Central memory CD8-positive, alpha-beta T cell (primary cell): ENCODE measurements around the gene CFTR.

Source experiments
- ATAC-seq: fragments of 150-1000 bp; cut with Tn5 transposase; replicated peaks from 2 replicates; pipeline ENCODE4 v1.10.0; 2022; ENCODE audit warnings: mild to moderate bottlenecking, moderate FRiP score, moderate number of reproducible peaks; ENCODE audit not compliant: poor library complexity, severe bottlenecking; ENCODE audit errors: extremely low read depth
- DNase-seq, 2 donors: peaks; one replicate each; pipeline ENCODE4 v3.0.0; 2021; ENCODE audit warnings: low spot score in 2 of 2
- H3K27ac Mint-ChIP-seq: one replicate; pipeline ENCODE4 v1.8.0; 2022; ENCODE audit warnings: low read depth, mild to moderate bottlenecking, moderate library complexity, mixed read lengths
- H3K27me3 Mint-ChIP-seq: one replicate; pipeline ENCODE4 v1.8.0; 2022; ENCODE audit warnings: mixed read lengths
- H3K36me3 Mint-ChIP-seq: one replicate; pipeline ENCODE4 v1.8.0; 2022; ENCODE audit warnings: mild to moderate bottlenecking, moderate library complexity, mixed read lengths; ENCODE audit not compliant: insufficient read depth
- H3K4me1 Mint-ChIP-seq: one replicate; pipeline ENCODE4 v1.8.0; 2022; ENCODE audit warnings: mixed read lengths
- H3K4me3 Mint-ChIP-seq: one replicate; pipeline ENCODE4 v1.8.0; 2022; ENCODE audit warnings: mild to moderate bottlenecking, moderate library complexity, mixed read lengths
- H3K9me3 Mint-ChIP-seq: one replicate; pipeline ENCODE4 v1.8.0; 2022; ENCODE audit warnings: mixed read lengths

CFTR gene

GRCh38 chr7:117640465-117640864 lies 160.6 kb downstream of the CFTR start:
- Mint-ChIP-seq H3K27me3 (no peaks in the 10 kb centered on the region), H3K4me3 (no peak overlapping the region), H3K36me3 (no peaks in the 10 kb centered on the region), H3K27ac (no peak overlapping the region), H3K4me1 (no peaks in the 10 kb centered on the region), H3K9me3 (no peaks in the 10 kb centered on the region)
- ATAC-seq (no peak), DNase-seq (no peak)

- ATAC-seq, result no peak
- Mint-ChIP-seq H3K4me3 (no peak overlapping the region), H3K9me3 (peaks cover 6% of the 10 kb centered on the region), H3K27ac (no peak overlapping the region), H3K4me1 (no peaks in the 10 kb centered on the region), H3K36me3 (no peaks in the 10 kb centered on the region), H3K27me3 (no peaks in the 10 kb centered on the region)
- DNase-seq, result no peak
These were observed 165.8 kb downstream of the CFTR start for GRCh38 chr7:117645481-117646165.

GRCh38 chr7:117648203-117648866 lies 168.5 kb downstream of the CFTR start:
- DNase-seq (no peak), ATAC-seq (no peak)
- Mint-ChIP-seq H3K9me3 (peaks cover 6% of the 10 kb centered on the region), H3K36me3 (no peaks in the 10 kb centered on the region), H3K27me3 (no peaks in the 10 kb centered on the region), H3K27ac (no peak overlapping the region), H3K4me1 (no peaks in the 10 kb centered on the region), H3K4me3 (no peak overlapping the region)

DNA sequence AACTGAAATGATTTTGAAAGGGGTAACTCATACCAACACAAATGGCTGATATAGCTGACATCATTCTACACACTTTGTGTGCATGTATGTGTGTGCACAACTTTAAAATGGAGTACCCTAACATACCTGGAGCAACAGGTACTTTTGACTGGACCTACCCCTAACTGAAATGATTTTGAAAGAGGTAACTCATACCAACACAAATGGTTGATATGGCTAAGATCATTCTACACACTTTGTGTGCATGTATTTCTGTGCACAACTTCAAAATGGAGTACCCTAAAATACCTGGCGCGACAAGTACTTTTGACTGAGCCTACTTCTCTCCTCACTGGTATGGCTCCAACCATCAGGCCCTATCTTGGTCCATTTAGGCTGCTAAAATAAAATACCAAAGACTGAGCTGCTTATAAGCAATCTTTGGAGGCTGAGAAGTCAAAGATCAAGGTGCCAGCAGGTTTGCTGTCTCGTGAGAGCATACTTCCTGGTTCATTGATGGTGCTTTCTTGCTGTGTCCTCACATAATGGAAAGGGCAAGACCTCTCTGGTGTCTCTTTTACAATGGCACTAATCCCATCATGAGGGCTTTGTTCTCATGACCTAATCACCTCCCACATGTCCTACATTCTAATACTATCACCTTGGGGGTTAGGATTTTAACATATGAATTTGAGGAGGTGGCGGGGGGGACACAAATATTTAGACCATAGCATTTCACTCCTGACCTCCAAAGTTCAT lies 173.3 kb downstream of the CFTR start:
- H3K27me3 Mint-ChIP-seq, result no peaks in the 10 kb centered on the region
- ATAC-seq (no peak), DNase-seq (no peak)
- no peak overlapping the region for H3K27ac Mint-ChIP-seq
- H3K4me1 Mint-ChIP-seq, result no peaks in the 10 kb centered on the region
- peaks cover 2% of the 10 kb centered on the region for H3K36me3 Mint-ChIP-seq
- H3K9me3 Mint-ChIP-seq, result peaks cover 6% of the 10 kb centered on the region
- H3K4me3 Mint-ChIP-seq, result no peak overlapping the region

GRCh38 chr7:117654780-117655179 lies 175.0 kb downstream of the CFTR start:
- DNase-seq (no peak), ATAC-seq (no peak)
- H3K27me3 Mint-ChIP-seq, result no peaks in the 10 kb centered on the region
- peaks cover 8% of the 10 kb centered on the region for H3K9me3 Mint-ChIP-seq
- no peaks in the 10 kb centered on the region for H3K4me1 Mint-ChIP-seq
- peaks cover 2% of the 10 kb centered on the region for H3K36me3 Mint-ChIP-seq
- no peak overlapping the region for H3K27ac Mint-ChIP-seq
- H3K4me3 Mint-ChIP-seq, result no peak overlapping the region

DNA sequence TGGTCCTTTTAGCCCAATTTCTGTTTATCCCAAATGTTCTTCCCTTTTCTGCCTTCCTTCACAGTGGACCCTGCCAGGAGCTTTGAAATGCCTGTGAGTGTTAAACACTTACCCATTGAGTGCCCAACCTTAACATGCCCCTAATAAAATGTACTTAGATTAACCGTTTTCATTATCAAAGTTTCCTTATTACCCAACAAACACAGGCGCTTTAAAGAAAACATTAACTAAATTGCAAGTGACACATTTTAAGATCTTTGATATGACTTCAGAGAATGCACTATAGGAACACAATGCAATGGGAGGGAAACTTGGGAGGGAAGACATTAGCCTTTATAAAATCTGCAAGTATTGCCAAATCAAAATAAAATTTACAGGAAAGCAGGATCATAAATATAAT lies 177.0 kb downstream of the CFTR start:
- no peak for ATAC-seq
- DNase-seq, result no peak
- H3K36me3 Mint-ChIP-seq, result peaks cover 2% of the 10 kb centered on the region
- H3K27me3 Mint-ChIP-seq, result no peaks in the 10 kb centered on the region
- H3K9me3 Mint-ChIP-seq, result peaks cover 5% of the 10 kb centered on the region
- no peak overlapping the region for H3K4me3 Mint-ChIP-seq
- no peaks in the 10 kb centered on the region for H3K4me1 Mint-ChIP-seq
- no peak overlapping the region for H3K27ac Mint-ChIP-seq

GRCh38 chr7:117659531-117660011 lies 179.7 kb downstream of the CFTR start:
- peaks cover 8% of the 10 kb centered on the region for H3K9me3 Mint-ChIP-seq
- no peak overlapping the region for H3K4me3 Mint-ChIP-seq
- no peak for DNase-seq
- no peaks in the 10 kb centered on the region for H3K27me3 Mint-ChIP-seq
- no peaks in the 10 kb centered on the region for H3K36me3 Mint-ChIP-seq
- no peak overlapping the region for H3K27ac Mint-ChIP-seq
- ATAC-seq, result no peak
- no peaks in the 10 kb centered on the region for H3K4me1 Mint-ChIP-seq

GRCh38 chr7:117661328-117661727 lies 181.5 kb downstream of the CFTR start:
- no peak for ATAC-seq

GRCh38 chr7:117664047-117664446 lies 184.2 kb downstream of the CFTR start:
- Mint-ChIP-seq H3K4me3 (no peak overlapping the region), H3K27me3 (no peaks in the 10 kb centered on the region), H3K9me3 (peaks cover 7% of the 10 kb centered on the region), H3K4me1 (no peaks in the 10 kb centered on the region), H3K27ac (no peak overlapping the region), H3K36me3 (no peaks in the 10 kb centered on the region)
- ATAC-seq (no peak), DNase-seq (no peak)

More at GRCh38 chr7:117661328-117661727, 181.5 kb downstream of the CFTR start:
- no peaks in the 10 kb centered on the region for H3K27me3 Mint-ChIP-seq
- H3K36me3 Mint-ChIP-seq, result no peaks in the 10 kb centered on the region
- no peak overlapping the region for H3K4me3 Mint-ChIP-seq
- peaks cover 12% of the 10 kb centered on the region for H3K9me3 Mint-ChIP-seq
- no peak for DNase-seq
- no peaks in the 10 kb centered on the region for H3K4me1 Mint-ChIP-seq
- H3K27ac Mint-ChIP-seq, result no peak overlapping the region

GRCh38 chr7:117665368-117665767 lies 185.5 kb downstream of the CFTR start:
- ATAC-seq (no peak), DNase-seq (no peak)
- H3K4me1 Mint-ChIP-seq, result no peaks in the 10 kb centered on the region
- no peak overlapping the region for H3K27ac Mint-ChIP-seq
- peaks cover 7% of the 10 kb centered on the region for H3K9me3 Mint-ChIP-seq
- no peaks in the 10 kb centered on the region for H3K36me3 Mint-ChIP-seq
- no peak overlapping the region for H3K4me3 Mint-ChIP-seq
- no peaks in the 10 kb centered on the region for H3K27me3 Mint-ChIP-seq

DNA sequence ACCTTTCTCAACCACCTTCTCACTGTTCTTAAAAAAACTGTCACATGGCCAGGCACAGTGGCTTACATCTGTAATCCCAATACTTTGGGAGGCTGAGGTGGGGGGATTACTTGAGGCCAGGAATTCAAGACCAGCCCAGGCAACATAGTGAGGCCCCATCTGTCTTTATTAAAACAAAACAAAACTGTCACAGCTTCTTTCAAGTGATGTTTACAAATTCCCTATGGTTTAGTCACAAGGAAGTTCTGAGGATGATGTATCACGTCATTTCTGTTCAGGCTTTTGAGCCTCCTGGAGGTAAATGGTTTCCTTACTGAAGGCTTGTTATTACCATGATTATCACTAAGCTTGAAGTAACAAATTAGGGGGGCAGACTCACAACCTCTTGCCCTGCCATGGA lies 186.2 kb downstream of the CFTR start:
- ATAC-seq, result no peak
- Mint-ChIP-seq H3K9me3 (peaks cover 7% of the 10 kb centered on the region), H3K4me1 (no peaks in the 10 kb centered on the region), H3K27me3 (no peaks in the 10 kb centered on the region), H3K27ac (no peak overlapping the region), H3K4me3 (no peak overlapping the region), H3K36me3 (no peaks in the 10 kb centered on the region)
- no peak for DNase-seq

- no peaks in the 10 kb centered on the region for H3K27me3 Mint-ChIP-seq
- DNase-seq (no peak), ATAC-seq (no peak)
- no peaks in the 10 kb centered on the region for H3K36me3 Mint-ChIP-seq
- H3K4me3 Mint-ChIP-seq, result no peak overlapping the region
- no peak overlapping the region for H3K27ac Mint-ChIP-seq
- H3K4me1 Mint-ChIP-seq, result no peaks in the 10 kb centered on the region
- H3K9me3 Mint-ChIP-seq, result peaks cover 7% of the 10 kb centered on the region
These were observed 186.9 kb downstream of the CFTR start for GRCh38 chr7:117666689-117667088.

DNA sequence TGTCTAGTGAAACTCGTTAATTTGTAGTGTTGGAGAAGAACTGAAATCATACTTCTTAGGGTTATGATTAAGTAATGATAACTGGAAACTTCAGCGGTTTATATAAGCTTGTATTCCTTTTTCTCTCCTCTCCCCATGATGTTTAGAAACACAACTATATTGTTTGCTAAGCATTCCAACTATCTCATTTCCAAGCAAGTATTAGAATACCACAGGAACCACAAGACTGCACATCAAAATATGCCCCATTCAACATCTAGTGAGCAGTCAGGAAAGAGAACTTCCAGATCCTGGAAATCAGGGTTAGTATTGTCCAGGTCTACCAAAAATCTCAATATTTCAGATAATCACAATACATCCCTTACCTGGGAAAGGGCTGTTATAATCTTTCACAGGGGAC lies 187.6 kb downstream of the CFTR start:
- H3K4me3 Mint-ChIP-seq, result no peak overlapping the region
- no peak for ATAC-seq
- no peak overlapping the region for H3K27ac Mint-ChIP-seq
- no peaks in the 10 kb centered on the region for H3K36me3 Mint-ChIP-seq
- H3K27me3 Mint-ChIP-seq, result no peaks in the 10 kb centered on the region
- no peaks in the 10 kb centered on the region for H3K4me1 Mint-ChIP-seq
- peaks cover 7% of the 10 kb centered on the region for H3K9me3 Mint-ChIP-seq
- DNase-seq, result no peak
